ENCODE results near the gene TNIP1.

The TNIP1 gene

GRCh38 chr5:151082282-151082902 is 1.6 kb upstream of the TNIP1 start:
- DNase-seq = no peak

GRCh38 chr5:151081431-151082281 is 822 bp upstream of the TNIP1 start:
- no peak for DNase-seq

- no peak for DNase-seq
Measured at GRCh38 chr5:151079838-151080612, 809 bp downstream of the TNIP1 start.

DNA sequence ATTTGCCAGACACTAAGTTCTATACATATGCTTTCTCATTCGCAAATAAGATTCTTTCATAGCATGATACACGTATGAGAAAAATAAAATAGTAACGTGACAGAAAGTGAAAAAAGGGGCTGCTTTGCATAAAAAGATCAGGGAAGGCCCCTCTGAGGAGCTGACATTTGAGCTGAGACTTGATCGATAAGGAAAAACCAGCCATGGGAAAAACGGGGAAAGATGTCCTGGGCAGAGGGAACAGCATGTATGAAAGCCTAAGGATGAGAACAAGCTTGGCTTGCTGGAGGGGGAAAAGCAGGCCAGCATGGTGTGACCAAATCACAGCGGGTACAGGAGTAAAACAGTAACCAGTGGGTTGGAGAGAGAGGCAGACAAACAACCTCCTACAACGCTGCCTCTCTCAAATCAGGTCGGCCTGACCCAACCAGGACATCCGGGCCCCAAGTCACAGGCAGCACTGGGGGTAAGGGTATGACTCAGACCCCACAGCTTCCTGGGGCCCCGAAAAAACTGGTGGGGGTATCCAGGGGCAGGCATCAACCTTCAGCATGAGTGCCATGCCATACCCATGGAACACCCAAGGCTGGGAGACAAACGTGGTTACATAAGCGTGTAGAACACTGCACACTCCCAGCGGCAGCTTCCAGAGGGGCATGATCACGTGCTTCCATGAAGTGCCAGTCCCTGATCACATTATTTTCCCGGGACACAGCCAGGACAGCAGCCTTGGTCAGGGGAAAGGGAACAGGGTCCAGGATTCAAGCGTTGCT is 2.2 kb downstream of the TNIP1 start:
- DNase-seq = no peak

DNA sequence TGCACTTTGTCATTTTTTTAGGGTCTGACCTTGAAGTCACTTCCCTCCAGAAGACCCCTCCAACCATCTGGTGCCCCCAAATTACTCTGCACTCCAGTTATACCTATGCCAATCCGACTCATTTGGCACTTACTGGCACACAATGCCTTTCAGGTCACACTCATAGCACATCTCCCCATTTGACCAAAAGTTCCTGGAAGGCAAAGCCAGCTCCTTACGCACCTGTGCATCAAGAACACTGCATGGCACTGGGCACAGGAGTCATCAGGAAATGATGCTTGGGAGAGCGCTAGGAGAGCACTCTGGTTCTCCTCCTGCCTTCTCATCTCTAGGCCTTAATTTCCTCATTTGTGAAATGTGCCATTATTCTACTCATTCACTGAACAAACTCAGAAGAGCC is 2.9 kb downstream of the TNIP1 start:
- no peak for DNase-seq

DNA sequence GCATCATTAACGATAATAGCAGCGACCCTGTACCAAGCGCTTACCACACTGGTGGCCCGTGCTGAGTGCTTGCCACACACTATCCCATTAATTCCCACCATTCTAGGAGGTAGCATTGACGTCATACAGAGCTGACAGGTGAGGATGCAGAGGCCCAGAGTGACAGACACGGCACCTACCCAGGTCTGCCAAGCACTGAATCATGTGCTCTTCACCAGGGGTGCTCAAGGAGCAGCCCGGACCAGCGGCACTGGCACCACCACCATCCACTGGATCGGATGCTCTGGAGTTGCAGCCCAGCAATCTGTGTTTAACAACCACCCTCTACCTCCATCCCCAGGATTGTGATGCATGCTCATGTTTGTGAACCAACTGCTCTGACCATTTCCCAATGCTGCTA is 3.4 kb downstream of the TNIP1 start:
- no peak for DNase-seq

- no peak for DNase-seq
Measured at GRCh38 chr5:151076616-151077015, 4.2 kb downstream of the TNIP1 start.

DNA sequence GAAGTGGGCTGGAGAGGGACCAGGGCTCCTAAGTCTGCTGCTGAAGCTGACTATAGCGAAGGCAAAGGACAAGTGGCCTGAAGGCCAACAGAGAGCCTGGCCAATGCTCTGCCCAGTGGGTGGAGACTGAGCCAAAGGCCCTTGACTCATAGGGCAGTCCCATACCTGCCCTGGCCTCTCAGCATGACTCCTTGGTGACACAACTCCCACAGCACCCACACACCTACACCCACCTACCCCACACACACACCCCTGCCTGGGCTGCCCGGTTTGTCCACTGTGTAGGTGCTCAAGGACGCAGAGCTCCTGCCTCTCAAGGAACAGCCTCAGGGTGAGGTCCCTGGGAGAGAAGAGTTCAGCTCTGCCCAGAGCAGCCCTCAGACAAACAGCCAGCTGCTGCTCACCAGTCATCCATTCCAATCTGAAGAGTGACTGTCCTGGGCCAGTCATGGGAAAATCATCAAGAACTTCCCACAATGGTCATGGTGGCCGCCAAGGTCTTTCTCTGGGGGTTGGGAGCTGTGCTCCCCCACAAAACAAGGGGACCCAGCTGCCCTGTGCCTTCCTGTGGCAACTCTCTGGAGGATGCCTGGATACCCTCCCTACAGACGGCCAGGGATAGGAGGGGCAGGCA is 5.0 kb downstream of the TNIP1 start:
- DNase-seq = no peak

- DNase-seq = no peak
Measured at GRCh38 chr5:151074557-151074956, 6.3 kb downstream of the TNIP1 start.

GRCh38 chr5:151073280-151073679 is 7.6 kb downstream of the TNIP1 start:
- no peak for DNase-seq

DNA sequence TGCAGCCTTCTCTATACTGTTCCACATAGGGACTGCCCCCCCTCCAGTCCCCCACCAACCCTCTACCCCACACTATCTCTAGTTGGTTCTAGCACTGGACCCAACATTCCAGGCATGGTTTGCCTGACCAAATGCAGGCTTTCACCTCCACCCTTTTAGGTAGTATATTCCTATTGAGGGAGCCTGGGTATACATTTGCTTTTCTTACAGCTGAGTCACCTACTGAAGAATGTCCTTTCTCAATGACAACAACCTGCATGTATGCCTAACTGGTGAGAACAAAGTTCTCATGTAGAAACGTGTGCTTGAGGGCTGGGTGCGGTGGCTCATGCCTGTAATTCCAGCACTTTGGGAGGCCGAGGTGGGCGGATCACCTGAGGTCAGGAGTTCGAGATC is 8.2 kb downstream of the TNIP1 start:
- DNase-seq = no peak

DNA sequence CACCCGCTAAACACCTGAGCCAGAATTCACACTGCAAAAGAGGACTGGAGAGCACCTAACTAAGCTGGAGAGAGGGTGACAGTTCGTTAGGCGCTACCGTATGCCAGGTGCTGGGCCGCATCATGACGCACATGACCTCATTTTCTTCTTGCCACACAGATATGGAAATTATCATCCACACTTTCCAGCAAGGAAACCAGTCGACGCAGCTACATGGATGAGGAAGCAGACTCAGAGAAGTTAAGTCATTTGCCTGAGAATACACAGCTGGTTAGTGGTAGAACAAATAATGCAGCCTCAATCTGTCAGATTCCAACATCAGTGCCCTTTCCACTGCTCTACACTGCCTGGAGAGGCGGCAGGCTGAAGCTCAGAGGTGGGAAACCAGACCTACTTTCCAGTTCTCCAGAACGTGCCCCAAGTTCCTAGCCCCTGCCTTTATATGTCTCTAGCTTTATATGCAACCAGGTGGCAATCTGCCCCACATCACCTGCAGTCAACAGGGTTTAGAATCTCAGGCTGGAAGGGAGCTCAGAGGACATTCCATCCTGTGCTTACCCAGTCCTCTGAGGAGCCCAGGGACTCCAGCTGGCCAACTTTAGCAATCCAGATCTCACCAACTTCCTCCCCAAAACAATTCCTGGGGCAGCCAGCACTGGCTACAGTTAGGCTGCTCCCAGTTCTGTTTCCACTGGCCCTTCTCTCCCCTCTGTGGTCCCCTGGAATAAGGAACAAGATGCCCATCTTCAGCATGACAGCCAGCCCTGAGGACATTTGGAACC is 8.8 kb downstream of the TNIP1 start:
- DNase-seq = no peak

GRCh38 chr5:151071021-151071420 is 9.8 kb downstream of the TNIP1 start:
- DNase-seq = no peak

- no peak for DNase-seq
Measured at GRCh38 chr5:151070449-151070848, 10.4 kb downstream of the TNIP1 start.

GRCh38 chr5:151068433-151069197 is 12.2 kb downstream of the TNIP1 start:
- DNase-seq = no peak

- DNase-seq = no peak
Measured at GRCh38 chr5:151067632-151068432, 13.0 kb downstream of the TNIP1 start.

- DNase-seq = no peak
Measured at GRCh38 chr5:151066920-151067319, 13.9 kb downstream of the TNIP1 start.

GRCh38 chr5:151065609-151066008 is 15.2 kb downstream of the TNIP1 start:
- DNase-seq = no peak

DNA sequence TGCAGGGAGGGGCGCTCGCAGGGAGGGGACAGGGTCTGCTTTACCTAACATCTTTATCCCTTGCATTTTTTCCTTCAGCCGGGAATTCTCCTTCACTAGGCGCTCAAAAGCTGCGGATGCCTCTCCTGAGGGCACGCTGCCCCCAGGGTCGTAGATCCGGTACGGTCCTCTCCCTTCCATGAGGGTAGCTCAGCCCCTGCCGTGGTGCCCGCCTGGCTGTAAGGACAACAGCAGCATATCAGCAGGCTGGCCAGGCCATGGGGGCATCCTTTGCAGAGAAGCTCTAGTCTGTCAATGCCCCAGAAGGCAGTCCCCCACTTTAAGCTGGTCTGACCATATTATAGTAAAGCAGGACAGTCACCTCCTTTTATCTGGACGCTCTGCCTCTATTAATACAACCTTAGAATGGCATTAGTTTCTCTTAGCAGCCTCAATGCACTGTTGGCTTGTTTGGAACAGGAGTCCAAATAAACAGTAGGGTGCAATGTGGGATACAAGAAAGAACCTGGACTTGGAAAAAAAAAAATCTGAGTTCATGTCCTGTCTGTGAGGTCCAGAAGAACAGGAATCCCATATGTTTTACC is 15.8 kb downstream of the TNIP1 start:
- no peak for DNase-seq

Measured in NCI-H446 treated with DMSO at 0.1 percent for 48 hours (cell line).